ENCODE measurements around the gene FIGN. TPM values are rescaled to one million over a fixed set of nuclear protein-coding genes. Genes with fewer than 3 reads are reported as not detected.

The FIGN gene
- total and polyA plus RNA-seq, 2 of the 13 experiments (the other 11 are each of a cell fraction or from before 2014, with no cell fraction given), result 6.6 to 6.7 TPM

GRCh38 chr2:163701399-163702195 lies 34.2 kb downstream of the FIGN start (continued):
- TF ChIP-seq NFATC3 (CRISPR knock-in tag; IDR thresholded peaks at IDR 0.05), result no peak

GRCh38 chr2:163698857-163699256 lies 37.0 kb downstream of the FIGN start:
- in situ Hi-C loops (cut with HindIII; ENCODE audit: extremely low pct_ligation_motif_present, low pct_unique_long_range_greater_than_20kb), result no loop called here
- no peak overlapping the region for H3K27ac ChIP-seq (ENCODE audit: extremely low read length, insufficient read depth, low read length)

More at GRCh38 chr2:163698857-163699256, 37.0 kb downstream of the FIGN start:
- DNase-seq (ENCODE audit: low spot score) (no peak), FAIRE-seq (no peak), ATAC-seq (no peak; the same call in 2 of the 3 replicates)
- WGBS (ENCODE audit: low lambda C conversion rate), result 93% methylated on average over 1 of the region's 1 CpG
- intact Hi-C loops (cut with micrococcal nuclease; ENCODE audit: unreplicated experiment), result no loop called here
- peaks cover 7% of the 10 kb centered on the region for H3K4me1 ChIP-seq (ENCODE audit: insufficient read depth, low read length)
- TF ChIP-seq ATF3 (CRISPR knock-in tag; IDR thresholded peaks at IDR 0.05) (no peak), CHD4 (IDR thresholded peaks at IDR 0.05; ENCODE audit: borderline replicate concordance, low read length) (no peak), ZNF790 (CRISPR knock-in tag; IDR thresholded peaks at IDR 0.05; ENCODE audit: borderline replicate concordance) (no peak), KDM4B (CRISPR knock-in tag; IDR thresholded peaks at IDR 0.05) (no peak), SMARCC2 (IDR thresholded peaks at IDR 0.05) (no peak), HOXD1 (CRISPR knock-in tag; IDR thresholded peaks at IDR 0.05) (no peak), FOXP1 (IDR thresholded peaks at IDR 0.05) (no peak), FOXP1 (CRISPR knock-in tag; IDR thresholded peaks at IDR 0.05) (no peak), KAT8 (CRISPR knock-in tag; IDR thresholded peaks at IDR 0.05) (no peak), ZNF629 (CRISPR knock-in tag; conservative IDR thresholded peaks at IDR 0.05) (no peak), TERF1 (CRISPR knock-in tag; IDR thresholded peaks at IDR 0.05) (no peak)
- H3K27me3 ChIP-seq (ENCODE audit: control insufficient read depth in 1 of 2, insufficient read depth in 2 of 2, low read length in 2 of 2), result no peaks in the 10 kb centered on the region
- H3K4me3 ChIP-seq (replicated peaks in 1 of 3; ENCODE audit: insufficient read depth in 1 of 3, low read depth in 2 of 3, low read length in 3 of 3), result no peak overlapping the region
- H3K9ac ChIP-seq (ENCODE audit: insufficient read depth, low read depth, low read length), result no peak overlapping the region
- H4K20me1 ChIP-seq (ENCODE audit: insufficient read depth, low read length), result no peaks in the 10 kb centered on the region
- H3K79me2 ChIP-seq (ENCODE audit: insufficient read depth, low read length), result peaks cover 8% of the 10 kb centered on the region
- POLR2A ChIA-PET, result no interaction called here
- no peak overlapping the region for H2AFZ ChIP-seq (ENCODE audit: low read length)
- H3K9me3 ChIP-seq (ENCODE audit: low read length), result no peaks in the 10 kb centered on the region
- CTCF ChIA-PET (ENCODE audit: low intra/inter-chr PET ratio, low total read pairs), result no interaction called here
- H3K4me2 ChIP-seq (ENCODE audit: low read depth, low read length), result no peak overlapping the region
- no TSS peak for BruUV-seq (replicated peaks)
- H3K36me3 ChIP-seq (replicated peaks in 1 of 2; ENCODE audit: control insufficient read depth in 1 of 2, insufficient read depth in 2 of 2, low read length in 2 of 2), result no peaks in the 10 kb centered on the region

Data from HepG2 (cell line).